Panc1 (cell line): ENCODE results near the gene NUDT11. TPM values are rescaled to one million over a fixed set of nuclear protein-coding genes. Genes with fewer than 3 reads are reported as not detected.

Experiments
- ATAC-seq: fragments of 200-7000 bp; cut with Tn5 transposase; 2 replicates; pipeline ENCODE4 v1.9.1; 2020; ENCODE audit warnings: mild to moderate bottlenecking, moderate library complexity
- BruUV-seq: library from RNA; stranded (reverse); fragments of 400-500 nt; replicated peaks from 2 replicates; lab custom pipeline; 2021; lab: Mats Ljungman, UMichigan
- CTCF ChIA-PET: fragments of 300-600 bp; sonication (Branson Sonifier 250); formaldehyde crosslinking; loops from one replicate; lab custom pipeline; 2022; ENCODE audit warnings: antibody characterized with exemption; lab: Charles Lee
- POLR2A ChIA-PET: fragments of 300-600 bp; sonication (Branson Sonifier 250); formaldehyde crosslinking; loops from one replicate; lab custom pipeline; 2022; ENCODE audit warnings: antibody characterized with exemption; lab: Charles Lee
- DNase-seq: peaks from one replicate; pipeline ENCODE4 v3.0.0-alpha.2; 2010; ENCODE audit warnings: low read depth, low spot score
- H3K27ac ChIP-seq: 2 replicates; pipeline ENCODE4 v1.5.1; 2011; ENCODE audit warnings: mild to moderate bottlenecking, low read length, inconsistent platforms
- H3K27me3 ChIP-seq: fragments of 200-500 bp; sonication (Bioruptor generic); 2 replicates; pipeline ENCODE4 v1.6.0; 2014; ENCODE audit warnings: low read length, inconsistent platforms; ENCODE audit not compliant: control insufficient read depth, insufficient read depth
- H3K36me3 ChIP-seq: fragments of 200-500 bp; sonication (Bioruptor generic); 2 replicates; pipeline ENCODE4 v1.5.1; 2014; ENCODE audit warnings: inconsistent platforms, mild to moderate bottlenecking, low read length, moderate library complexity; ENCODE audit not compliant: control insufficient read depth, insufficient read depth
- H3K4me1 ChIP-seq: 2 replicates; pipeline ENCODE4 v1.5.1; 2011; ENCODE audit warnings: inconsistent platforms, mild to moderate bottlenecking, low read length, moderate library complexity; ENCODE audit not compliant: control insufficient read depth, insufficient read depth
- H3K4me3 ChIP-seq, 2 experiments: 2 replicates each; pipeline ENCODE4 v1.5.1; 2011 to 2012; ENCODE audit warnings: low read depth in 2 of 2, low read length in 2 of 2, mild to moderate bottlenecking in 2 of 2, inconsistent platforms in 1 of 2, moderate library complexity in 1 of 2
- H3K9me3 ChIP-seq: fragments of 200-500 bp; sonication (Bioruptor generic); 2 replicates; pipeline ENCODE4 v1.5.1; 2014; ENCODE audit warnings: low read depth, mild to moderate bottlenecking, inconsistent platforms, low read length, moderate library complexity; ENCODE audit not compliant: control insufficient read depth, insufficient read depth
- POLR2AphosphoS5 ChIP-seq: IDR thresholded peaks from 2 replicates; pipeline ENCODE4 v1.6.1; 2012; ENCODE audit warnings: mild to moderate bottlenecking, low read depth, low read length, moderate library complexity
- SIN3A ChIP-seq: IDR thresholded peaks from 2 replicates; pipeline ENCODE4 v1.6.1; 2012; ENCODE audit warnings: low read depth, mild to moderate bottlenecking, low read length, moderate library complexity, borderline replicate concordance; ENCODE audit not compliant: insufficient read depth
- TCF7L2 ChIP-seq: IDR thresholded peaks from 2 replicates; pipeline ENCODE4 v1.6.1; 2011; ENCODE audit warnings: mild to moderate bottlenecking, low read depth, low read length, inconsistent platforms
- in situ Hi-C: cut with HindIII; loops from 2 replicates; pipeline ENCODE4 v1.10.0; 2016; ENCODE audit warnings: low sequenced_read_pairs, low pct_unique_long_range_greater_than_20kb
- intact Hi-C: fragments of 100-400 bp; cut with micrococcal nuclease; formaldehyde crosslinking; loops from one replicate; pipeline ENCODE4 v1.10.0; 2022; ENCODE audit not compliant: unreplicated experiment
- total RNA-seq: library from RNA; stranded (reverse); gene quantifications from one replicate; pipeline ENCODE4 v1.2.1, GENCODE V29; 2021; ENCODE audit not compliant: unreplicated experiment
- TF ChIP-seq, protein P1 (sequence below), 2 experiments: IDR thresholded peaks; 2 replicates each; pipeline ENCODE4 v1.6.1; 2011 to 2012; ENCODE audit warnings: low read depth in 2 of 2, control low read depth in 1 of 2, low read length in 1 of 2, mild to moderate bottlenecking in 1 of 2, moderate library complexity in 1 of 2; ENCODE audit not compliant: insufficient read depth in 1 of 2
- TF ChIP-seq, protein P2 (sequence below): fragments of 450-650 bp; IDR thresholded peaks from 2 replicates; pipeline ENCODE4 v1.5.1; 2017; ENCODE audit warnings: mild to moderate bottlenecking

NUDT11 gene
- total RNA-seq, 1 experiment from 2014 or later = 11.9 TPM

DNA sequence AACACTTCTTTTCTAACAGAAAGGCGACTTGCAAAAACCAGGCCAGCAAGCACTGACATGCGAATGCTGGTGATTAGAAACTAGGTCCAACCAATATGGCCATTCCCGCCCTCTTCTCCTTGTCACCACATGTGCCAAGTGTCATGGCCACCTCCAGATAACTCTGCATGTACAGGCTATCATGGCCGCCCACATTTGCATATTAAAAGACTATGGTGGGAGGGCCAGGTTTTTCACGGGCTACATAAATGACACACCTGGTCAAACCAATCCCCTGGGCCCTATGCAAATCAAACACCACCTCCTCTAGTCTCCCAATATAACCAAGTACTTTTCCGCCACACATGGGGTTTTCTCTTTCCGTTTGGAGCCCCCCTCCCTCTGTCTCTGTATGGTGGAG is 40.1 kb downstream of the NUDT11 start:
- DNase-seq (no peak), ATAC-seq (no peak)
- intact Hi-C loops = loop anchor here (5.0 to 10.0 kb wide), 3 partner anchors 119 to 764 kb away; no protein-coding TSS in a partner anchor
- no peaks in the 10 kb centered on the region for H3K27me3 ChIP-seq
- CTCF ChIA-PET = interaction anchor here (1.1 to 1.4 kb wide), 2 partner anchors 120 to 307 kb away, joined by 5 read pairs; no protein-coding TSS in a partner anchor
- TF ChIP-seq, protein P1, sequence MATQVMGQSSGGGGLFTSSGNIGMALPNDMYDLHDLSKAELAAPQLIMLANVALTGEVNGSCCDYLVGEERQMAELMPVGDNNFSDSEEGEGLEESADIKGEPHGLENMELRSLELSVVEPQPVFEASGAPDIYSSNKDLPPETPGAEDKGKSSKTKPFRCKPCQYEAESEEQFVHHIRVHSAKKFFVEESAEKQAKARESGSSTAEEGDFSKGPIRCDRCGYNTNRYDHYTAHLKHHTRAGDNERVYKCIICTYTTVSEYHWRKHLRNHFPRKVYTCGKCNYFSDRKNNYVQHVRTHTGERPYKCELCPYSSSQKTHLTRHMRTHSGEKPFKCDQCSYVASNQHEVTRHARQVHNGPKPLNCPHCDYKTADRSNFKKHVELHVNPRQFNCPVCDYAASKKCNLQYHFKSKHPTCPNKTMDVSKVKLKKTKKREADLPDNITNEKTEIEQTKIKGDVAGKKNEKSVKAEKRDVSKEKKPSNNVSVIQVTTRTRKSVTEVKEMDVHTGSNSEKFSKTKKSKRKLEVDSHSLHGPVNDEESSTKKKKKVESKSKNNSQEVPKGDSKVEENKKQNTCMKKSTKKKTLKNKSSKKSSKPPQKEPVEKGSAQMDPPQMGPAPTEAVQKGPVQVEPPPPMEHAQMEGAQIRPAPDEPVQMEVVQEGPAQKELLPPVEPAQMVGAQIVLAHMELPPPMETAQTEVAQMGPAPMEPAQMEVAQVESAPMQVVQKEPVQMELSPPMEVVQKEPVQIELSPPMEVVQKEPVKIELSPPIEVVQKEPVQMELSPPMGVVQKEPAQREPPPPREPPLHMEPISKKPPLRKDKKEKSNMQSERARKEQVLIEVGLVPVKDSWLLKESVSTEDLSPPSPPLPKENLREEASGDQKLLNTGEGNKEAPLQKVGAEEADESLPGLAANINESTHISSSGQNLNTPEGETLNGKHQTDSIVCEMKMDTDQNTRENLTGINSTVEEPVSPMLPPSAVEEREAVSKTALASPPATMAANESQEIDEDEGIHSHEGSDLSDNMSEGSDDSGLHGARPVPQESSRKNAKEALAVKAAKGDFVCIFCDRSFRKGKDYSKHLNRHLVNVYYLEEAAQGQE (IDR thresholded peaks at IDR 0.05; ENCODE audit: insufficient read depth in 1 of 2, low read depth in 2 of 2, low read length in 1 of 2) = no peak
- TF ChIP-seq, protein P2, sequence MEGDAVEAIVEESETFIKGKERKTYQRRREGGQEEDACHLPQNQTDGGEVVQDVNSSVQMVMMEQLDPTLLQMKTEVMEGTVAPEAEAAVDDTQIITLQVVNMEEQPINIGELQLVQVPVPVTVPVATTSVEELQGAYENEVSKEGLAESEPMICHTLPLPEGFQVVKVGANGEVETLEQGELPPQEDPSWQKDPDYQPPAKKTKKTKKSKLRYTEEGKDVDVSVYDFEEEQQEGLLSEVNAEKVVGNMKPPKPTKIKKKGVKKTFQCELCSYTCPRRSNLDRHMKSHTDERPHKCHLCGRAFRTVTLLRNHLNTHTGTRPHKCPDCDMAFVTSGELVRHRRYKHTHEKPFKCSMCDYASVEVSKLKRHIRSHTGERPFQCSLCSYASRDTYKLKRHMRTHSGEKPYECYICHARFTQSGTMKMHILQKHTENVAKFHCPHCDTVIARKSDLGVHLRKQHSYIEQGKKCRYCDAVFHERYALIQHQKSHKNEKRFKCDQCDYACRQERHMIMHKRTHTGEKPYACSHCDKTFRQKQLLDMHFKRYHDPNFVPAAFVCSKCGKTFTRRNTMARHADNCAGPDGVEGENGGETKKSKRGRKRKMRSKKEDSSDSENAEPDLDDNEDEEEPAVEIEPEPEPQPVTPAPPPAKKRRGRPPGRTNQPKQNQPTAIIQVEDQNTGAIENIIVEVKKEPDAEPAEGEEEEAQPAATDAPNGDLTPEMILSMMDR = no peak
- TF ChIP-seq TCF7L2 (no peak), POLR2AphosphoS5 (no peak), SIN3A (no peak)
- POLR2A ChIA-PET = no interaction called here
- no peak overlapping the region for H3K27ac ChIP-seq
- H3K4me3 ChIP-seq = no peak overlapping the region
- no peaks in the 10 kb centered on the region for H3K36me3 ChIP-seq
- BruUV-seq = no TSS peak
- H3K9me3 ChIP-seq = no peaks in the 10 kb centered on the region
- in situ Hi-C loops = no loop called here
- no peaks in the 10 kb centered on the region for H3K4me1 ChIP-seq

DNA sequence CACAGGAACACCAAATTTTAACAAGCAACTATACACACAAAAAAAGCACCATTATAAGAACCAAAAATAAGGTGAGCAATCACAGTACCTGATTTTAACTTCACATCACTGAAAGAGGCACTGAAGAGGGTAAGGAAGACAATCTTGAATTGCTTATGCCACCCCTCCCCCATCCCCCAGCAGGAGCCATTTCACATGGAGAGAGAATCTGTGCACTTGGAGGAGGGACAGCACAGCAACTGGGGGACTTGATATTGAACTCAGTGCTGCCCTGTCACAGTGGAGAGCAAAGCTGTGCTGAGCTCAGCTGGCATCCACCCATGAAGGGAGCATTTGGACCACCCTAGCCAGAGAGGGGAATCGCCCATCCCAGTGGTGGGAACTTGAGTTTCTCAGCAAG is 56.0 kb downstream of the NUDT11 start:
- ChIA-PET POLR2A (no interaction called here), CTCF (no interaction called here)
- Histone ChIP-seq H3K4me1 (no peaks in the 10 kb centered on the region), H3K27me3 (no peaks in the 10 kb centered on the region), H3K27ac (no peak overlapping the region), H3K36me3 (no peaks in the 10 kb centered on the region), H3K4me3 (no peak overlapping the region), H3K9me3 (no peaks in the 10 kb centered on the region)
- DNase-seq (no peak), ATAC-seq (no peak)
- intact Hi-C loops (no loop called here), in situ Hi-C loops (no loop called here)
- no TSS peak for BruUV-seq
- TF ChIP-seq, protein P1 (IDR thresholded peaks at IDR 0.05; ENCODE audit: insufficient read depth in 1 of 2, low read depth in 2 of 2, low read length in 1 of 2) = no peak
- TF ChIP-seq POLR2AphosphoS5 = no peak

Other genes with a start within 250 kb of the NUDT11 start
- gene NUDT10, start 163.8 kb downstream of the NUDT11 start, total RNA-seq = not detected
- gene CENPVL3, start 122.3 kb upstream of the NUDT11 start, total RNA-seq = 2.9 TPM
- gene CENPVL2, start 186.2 kb upstream of the NUDT11 start, total RNA-seq = not detected
- not detected for gene CENPVL1, start 213.9 kb upstream of the NUDT11 start, total RNA-seq
- gene GSPT2, start 246.8 kb upstream of the NUDT11 start, total RNA-seq = 15.7 TPM